KOPT-K1 (cell line): ENCODE data around the gene MT1E.

ENCODE experiments used
- H3K27ac ChIP-seq: fragments of 200-600 bp; sonication (generic); 2 replicates; pipeline ENCODE4 v1.5.1; 2016; ENCODE audit warnings: antibody characterized with exemption, mild to moderate bottlenecking, low read depth, low read length; ENCODE audit not compliant: poor library complexity, severe bottlenecking
- H3K36me3 ChIP-seq: fragments of 200-600 bp; sonication (generic); 2 replicates; pipeline ENCODE4 v1.5.1; 2017; ENCODE audit warnings: antibody characterized with exemption, mild to moderate bottlenecking, low read length, moderate library complexity; ENCODE audit not compliant: insufficient read depth
- H3K9me3 ChIP-seq: fragments of 200-600 bp; sonication (generic); 2 replicates; pipeline ENCODE4 v1.5.1; 2017; ENCODE audit warnings: antibody characterized with exemption, low read length, mild to moderate bottlenecking; ENCODE audit not compliant: insufficient read depth, poor library complexity, severe bottlenecking

MT1E gene

GRCh38 chr16:56643080-56643778 lies 17.6 kb downstream of the MT1E start:
- Histone ChIP-seq H3K9me3 (no peaks in the 10 kb centered on the region), H3K36me3 (no peaks in the 10 kb centered on the region), H3K27ac (no peak overlapping the region)

GRCh38 chr16:56643833-56644232 lies 18.3 kb downstream of the MT1E start:
- no peak overlapping the region for H3K27ac ChIP-seq
- H3K36me3 ChIP-seq = no peaks in the 10 kb centered on the region
- H3K9me3 ChIP-seq = no peaks in the 10 kb centered on the region

- H3K27ac ChIP-seq = no peak overlapping the region
- H3K36me3 ChIP-seq = no peaks in the 10 kb centered on the region
- no peaks in the 10 kb centered on the region for H3K9me3 ChIP-seq
Measured at GRCh38 chr16:56645311-56645710, 19.7 kb downstream of the MT1E start.

DNA sequence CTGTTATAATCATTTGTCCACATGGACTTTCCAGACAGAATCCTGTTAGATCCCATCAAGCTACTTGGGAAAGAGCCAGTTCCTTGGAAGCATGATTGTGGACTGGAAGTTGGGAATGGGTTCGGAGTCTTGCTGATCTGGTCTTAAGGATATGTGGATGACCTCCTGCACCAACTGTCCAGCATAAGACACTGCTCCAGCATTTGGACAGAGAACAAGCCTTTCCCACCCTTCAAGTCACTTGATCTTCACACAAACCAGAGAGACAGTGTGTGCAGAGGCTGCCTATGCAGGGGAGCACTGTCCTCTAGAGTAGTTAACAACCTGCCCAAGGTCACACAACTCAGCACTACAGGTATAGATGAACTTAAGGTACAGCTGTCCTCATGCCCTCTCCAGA lies 20.3 kb downstream of the MT1E start:
- H3K9me3 ChIP-seq = no peaks in the 10 kb centered on the region

DNA sequence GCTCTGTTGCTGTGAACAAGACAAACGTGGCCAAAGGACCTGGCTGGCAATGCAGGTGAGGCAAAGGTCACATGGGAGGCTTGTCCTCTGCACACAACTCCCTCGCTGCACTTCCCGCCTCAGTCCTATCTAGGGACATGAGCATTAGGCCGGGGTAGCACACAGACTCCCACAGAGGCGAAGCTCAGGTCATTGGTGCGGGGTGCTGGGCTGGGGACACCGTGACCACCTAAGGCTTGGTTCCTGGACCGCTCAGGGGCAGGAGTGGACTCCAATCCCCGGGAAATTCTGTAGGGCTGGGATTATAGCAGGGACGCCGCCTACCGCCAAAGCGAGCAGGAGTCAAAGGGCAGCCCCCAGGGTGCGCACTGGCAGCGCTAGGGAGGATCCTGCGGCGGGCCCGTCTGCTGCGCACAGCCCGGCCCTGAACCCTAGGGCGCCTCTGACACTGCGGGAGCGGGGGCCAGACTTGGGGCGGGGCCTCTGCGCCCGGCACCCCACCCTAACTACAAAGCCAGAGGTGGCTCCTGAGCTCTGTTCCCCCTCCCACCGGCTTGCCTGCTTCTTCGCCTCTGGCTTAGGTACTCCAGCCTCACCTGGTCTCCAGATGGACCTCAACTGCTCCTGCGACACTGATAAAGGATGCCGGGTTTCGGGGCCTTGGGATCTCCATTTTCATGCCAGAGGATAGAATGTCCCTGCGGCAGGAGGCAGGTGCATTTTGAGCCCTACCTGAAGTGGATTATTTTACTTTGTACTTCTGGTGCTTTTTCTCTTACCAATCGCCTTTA lies 22.3 kb downstream of the MT1E start:
- H3K9me3 ChIP-seq = no peaks in the 10 kb centered on the region
- no peak overlapping the region for H3K27ac ChIP-seq
- no peaks in the 10 kb centered on the region for H3K36me3 ChIP-seq

More for the DNA sequence above, 20.3 kb downstream of the MT1E start:
- Histone ChIP-seq H3K36me3 (no peaks in the 10 kb centered on the region), H3K27ac (no peak overlapping the region)

DNA sequence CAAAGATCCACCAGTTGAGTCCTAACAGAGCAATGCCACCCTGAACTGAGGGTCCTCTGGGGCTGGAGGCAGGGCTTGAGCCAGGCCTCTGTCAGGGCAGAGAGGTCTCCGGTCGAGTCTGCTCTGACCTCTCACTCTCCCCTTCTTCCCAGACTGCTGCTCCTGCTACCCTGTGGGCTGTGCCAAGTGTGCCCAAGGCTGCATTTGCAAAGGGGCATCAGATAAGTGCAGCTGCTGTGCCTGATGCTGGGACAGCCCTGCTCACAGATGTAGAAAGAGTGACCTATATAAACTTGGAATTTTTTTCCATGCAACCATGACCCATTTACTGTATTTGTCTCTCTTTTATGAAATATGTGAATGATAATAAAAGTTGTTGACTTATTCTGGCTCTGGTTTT lies 23.7 kb downstream of the MT1E start:
- Histone ChIP-seq H3K36me3 (no peaks in the 10 kb centered on the region), H3K27ac (no peak overlapping the region), H3K9me3 (no peaks in the 10 kb centered on the region)

- Histone ChIP-seq H3K9me3 (no peaks in the 10 kb centered on the region), H3K27ac (no peak overlapping the region), H3K36me3 (no peaks in the 10 kb centered on the region)
Measured at GRCh38 chr16:56649820-56650219, 24.2 kb downstream of the MT1E start.

GRCh38 chr16:56651586-56651985 lies 26.0 kb downstream of the MT1E start, which contains the start of gene MT1B:
MT1B (plus strand) TSS chr16:56651886; CDS start chr16:56651954, 68 bp downstream.
- Histone ChIP-seq H3K36me3 (no peaks in the 10 kb centered on the region), H3K27ac (no peak within 1 kb of the TSS), H3K9me3 (no peaks in the 10 kb centered on the region)

DNA sequence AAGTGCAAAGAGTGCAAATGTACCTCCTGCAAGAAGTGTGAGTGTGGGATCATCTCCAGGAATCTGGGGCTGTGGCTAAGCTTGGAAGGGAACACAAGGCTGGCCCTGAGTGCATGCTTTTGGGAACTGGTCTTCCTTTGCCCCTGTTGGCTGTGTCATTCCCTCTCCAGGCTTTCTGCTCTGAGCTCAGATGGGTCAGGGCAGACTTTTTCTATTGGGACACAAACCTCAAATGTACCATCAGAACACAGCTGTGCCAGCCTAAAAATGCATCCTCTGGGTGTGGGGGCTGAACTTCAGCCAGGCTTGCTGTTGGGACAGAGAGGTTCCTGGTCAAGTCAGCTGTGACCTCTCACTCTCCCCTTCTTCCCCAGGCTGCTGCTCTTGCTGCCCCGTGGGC lies 27.0 kb downstream of the MT1E start:
- H3K9me3 ChIP-seq = no peaks in the 10 kb centered on the region
- no peaks in the 10 kb centered on the region for H3K36me3 ChIP-seq
- no peak overlapping the region for H3K27ac ChIP-seq

DNA sequence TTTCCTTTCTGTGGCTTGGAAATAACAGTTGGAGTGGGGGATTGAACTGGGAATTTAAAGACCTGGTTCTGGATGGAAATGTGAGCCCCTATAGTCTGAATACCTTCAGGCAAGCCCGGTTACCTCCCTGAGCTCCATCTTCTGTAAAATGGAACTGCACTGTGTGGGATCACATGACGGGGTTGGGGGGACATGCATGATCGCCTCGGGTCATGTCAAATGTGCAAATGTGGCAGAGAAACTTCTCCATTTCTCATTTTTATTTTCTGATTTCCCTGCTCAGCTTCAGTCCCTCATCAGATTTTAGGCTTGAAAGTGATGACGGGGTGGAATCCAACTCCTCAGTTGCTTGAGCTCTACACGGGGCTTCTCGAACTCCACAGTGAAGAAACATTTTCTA lies 27.6 kb downstream of the MT1E start:
- H3K36me3 ChIP-seq = no peaks in the 10 kb centered on the region
- no peaks in the 10 kb centered on the region for H3K9me3 ChIP-seq
- H3K27ac ChIP-seq = no peak overlapping the region

DNA sequence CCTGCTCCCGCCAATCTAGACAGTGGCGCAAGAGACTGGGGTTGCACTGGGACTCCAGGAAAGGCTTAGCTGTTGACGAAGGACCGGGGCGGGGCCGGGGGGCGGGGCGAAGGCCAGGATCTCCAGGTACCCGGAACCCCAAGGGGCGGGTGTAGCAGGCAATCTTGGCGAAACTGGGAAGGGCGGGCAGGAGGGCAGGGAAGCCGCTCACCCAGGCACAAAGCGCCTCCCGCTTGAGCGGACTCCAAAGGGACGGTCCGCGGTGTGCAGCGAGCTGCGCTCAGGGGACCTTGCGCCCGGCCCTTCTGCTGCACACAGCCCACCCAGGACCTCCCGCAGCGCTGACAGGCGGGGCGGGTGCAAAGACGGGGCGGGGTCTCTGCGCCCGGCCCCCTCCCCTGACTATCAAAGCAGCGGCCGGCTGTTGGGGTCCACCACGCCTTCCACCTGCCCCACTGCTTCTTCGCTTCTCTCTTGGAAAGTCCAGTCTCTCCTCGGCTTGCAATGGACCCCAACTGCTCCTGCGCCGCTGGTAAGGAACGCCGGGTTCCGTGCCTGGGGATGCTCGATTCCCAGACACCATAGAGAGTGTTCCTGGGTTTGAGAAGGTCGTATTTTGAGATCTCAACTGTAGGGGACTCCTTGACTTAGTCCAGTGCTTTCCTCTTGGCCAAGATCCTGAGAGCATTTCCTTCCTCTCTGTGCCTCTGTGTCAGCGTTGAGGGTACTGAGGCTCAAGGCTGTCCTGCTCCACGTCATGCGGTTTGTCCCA lies 32.2 kb downstream of the MT1E start, which contains the start of gene MT1F:
Gene MT1F (plus strand): TSS at position 405 of the 772 bp plus-strand sequence. CDS start 100 bp downstream, at position 505.
- Histone ChIP-seq H3K27ac (no peak within 1 kb of the TSS), H3K36me3 (no peaks in the 10 kb centered on the region), H3K9me3 (no peaks in the 10 kb centered on the region)

DNA sequence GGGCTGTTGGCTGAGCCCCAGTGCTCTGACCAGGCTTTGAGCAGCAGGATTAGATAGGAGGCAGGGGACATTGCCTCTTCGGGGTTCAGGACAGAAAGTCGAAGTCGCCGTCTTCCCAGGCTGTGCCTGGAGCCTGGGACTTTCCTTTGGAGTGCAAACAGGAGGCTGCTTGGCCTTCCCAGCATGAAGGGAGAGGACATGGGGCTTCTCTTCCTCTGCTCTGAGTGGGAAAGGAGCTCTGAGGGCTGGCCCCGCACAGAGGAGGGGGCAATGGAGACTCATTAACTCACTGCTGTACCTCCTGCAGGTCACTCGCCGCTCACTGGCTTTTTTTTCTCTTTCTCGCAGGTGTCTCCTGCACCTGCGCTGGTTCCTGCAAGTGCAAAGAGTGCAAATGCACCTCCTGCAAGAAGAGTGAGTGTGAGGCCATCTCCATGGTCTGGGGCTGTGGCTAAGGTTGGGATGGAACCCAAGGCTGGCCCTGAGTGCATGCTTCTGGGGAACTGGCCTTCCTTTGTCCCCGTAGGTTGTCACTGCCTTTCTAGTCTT lies 32.8 kb downstream of the MT1E start:
- H3K9me3 ChIP-seq = no peaks in the 10 kb centered on the region
- H3K27ac ChIP-seq = no peak overlapping the region
- H3K36me3 ChIP-seq = no peaks in the 10 kb centered on the region

DNA sequence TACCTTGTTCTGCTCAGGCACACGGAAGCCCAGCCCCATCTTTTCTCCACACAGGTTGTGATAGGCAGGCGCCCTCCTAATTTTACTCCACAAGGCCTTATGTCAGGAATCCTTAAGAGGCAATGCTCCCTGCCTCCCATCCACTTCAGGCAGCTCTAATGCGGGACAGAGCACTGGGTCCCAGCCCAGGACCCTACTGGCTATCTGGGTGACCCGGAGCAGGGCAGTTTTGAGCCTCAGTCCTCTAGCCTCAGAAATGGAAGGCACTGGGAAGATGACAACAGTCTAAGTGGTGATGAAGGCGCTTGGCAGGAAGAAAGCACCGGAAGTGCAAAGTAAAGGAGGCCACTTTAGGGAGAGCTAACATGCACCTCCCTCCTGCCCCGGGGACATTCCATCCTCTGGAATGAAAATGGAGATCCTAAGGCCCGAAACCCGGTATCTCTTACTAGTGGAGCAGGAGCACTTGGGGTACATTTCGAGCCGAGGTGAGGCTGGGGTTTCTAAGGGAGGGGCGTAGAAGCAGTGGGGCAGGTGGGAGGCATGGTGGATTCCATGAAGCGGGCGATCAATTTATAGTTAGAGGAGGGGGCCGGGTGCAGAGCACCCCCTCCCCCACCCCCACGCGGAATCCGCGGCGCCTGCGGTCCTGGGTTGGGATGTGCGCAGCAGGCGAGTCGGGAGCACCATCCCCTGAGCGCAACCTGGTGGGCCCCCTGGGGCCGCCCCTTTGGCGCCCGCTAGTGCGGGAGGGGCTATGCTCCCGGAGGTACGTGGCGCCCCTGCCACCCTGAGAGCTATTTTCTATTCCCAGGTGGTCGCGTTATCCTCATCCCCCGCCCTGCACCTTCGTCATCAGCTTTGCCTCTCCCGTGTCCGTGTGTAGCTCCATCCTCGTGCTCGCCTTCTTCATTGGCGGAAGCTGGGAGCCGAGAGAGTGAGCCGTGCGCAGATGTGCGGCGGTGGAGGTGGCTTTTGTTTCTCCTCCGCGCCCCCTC lies 37.1 kb downstream of the MT1E start:
- H3K27ac ChIP-seq = no peak overlapping the region
- no peaks in the 10 kb centered on the region for H3K9me3 ChIP-seq
- H3K36me3 ChIP-seq = no peaks in the 10 kb centered on the region

DNA sequence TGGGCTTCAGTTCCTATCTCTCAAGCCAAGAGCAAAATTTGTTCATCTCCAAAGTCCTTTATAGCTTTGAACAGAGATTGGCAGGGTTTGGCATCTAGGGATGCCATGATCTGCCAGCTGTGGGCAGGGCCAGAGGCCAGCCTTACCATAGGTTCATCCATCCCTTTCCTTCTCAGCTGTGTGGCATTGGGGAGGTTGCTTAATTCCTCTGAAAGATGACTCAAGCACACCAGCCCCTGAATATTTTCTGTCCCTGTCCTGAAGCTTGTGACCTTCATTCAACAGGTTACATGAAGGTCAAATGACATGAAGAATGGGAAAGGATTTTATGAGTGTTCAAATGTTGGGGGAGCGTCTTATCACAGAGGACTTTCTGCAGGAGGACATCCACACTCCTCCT lies 38.9 kb downstream of the MT1E start:
- no peaks in the 10 kb centered on the region for H3K9me3 ChIP-seq

More for the DNA sequence above, 38.9 kb downstream of the MT1E start:
- H3K27ac ChIP-seq = no peak overlapping the region
- H3K36me3 ChIP-seq = no peaks in the 10 kb centered on the region
